Measurements from ENCODE around the gene PRDM16. TPM values are rescaled to one million over a fixed set of nuclear protein-coding genes. Genes with fewer than 3 reads are reported as not detected.

Gene PRDM16
- total RNA-seq, 2 experiments from 2014 or later: not detected

DNA sequence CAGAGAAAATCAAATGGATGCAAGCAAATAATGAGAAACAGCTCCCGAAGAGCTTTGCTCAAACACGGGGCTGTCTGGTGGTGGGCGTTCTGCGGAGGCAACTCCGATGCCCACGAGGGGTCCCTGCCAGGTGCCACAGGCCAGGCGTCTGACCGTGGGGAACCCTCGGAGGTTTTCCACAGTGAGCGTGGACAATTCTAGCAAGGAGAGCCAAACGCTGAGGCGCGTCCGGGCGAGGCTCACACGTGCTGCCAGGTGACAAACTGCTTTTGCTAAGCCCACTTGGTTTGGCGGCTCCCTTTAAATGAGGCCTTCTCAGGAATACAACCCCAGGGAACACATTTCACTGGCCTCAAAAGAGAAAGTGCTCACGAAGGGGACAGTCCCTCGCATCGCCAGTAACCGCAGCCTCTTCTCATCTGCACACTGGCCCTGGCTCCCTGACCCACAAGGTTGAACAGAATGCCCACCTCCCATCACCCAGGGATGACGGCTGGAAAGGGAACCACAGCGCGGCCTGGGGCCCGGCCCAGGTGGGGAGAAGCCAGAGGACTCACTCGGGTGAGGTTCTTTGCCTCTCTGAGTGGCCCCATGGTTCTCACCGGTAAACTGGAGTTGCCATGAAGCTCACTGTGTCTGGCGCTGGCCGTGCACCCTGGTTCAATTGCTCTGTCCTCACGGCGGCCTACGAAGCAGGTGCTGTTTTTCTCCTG lies 97.4 kb downstream of the PRDM16 start:
- no peaks in the 10 kb centered on the region for H3K9me2 ChIP-seq (ENCODE audit: insufficient read depth, low read length)

GRCh38 chr1:3167255-3167654 lies 98.3 kb downstream of the PRDM16 start:
- CTCF ChIA-PET (ENCODE audit: unreplicated experiment): no interaction called here
- intact Hi-C loops (cut with micrococcal nuclease; ENCODE audit: unreplicated experiment): no loop called here
- BruUV-seq (replicated peaks): no TSS peak

More for the DNA sequence above, 97.4 kb downstream of the PRDM16 start:
- CTCF ChIA-PET (ENCODE audit: unreplicated experiment): no interaction called here
- Histone ChIP-seq H3K36me3 (ENCODE audit: insufficient read depth, low read length) (no peaks in the 10 kb centered on the region), H3K9me3 (ENCODE audit: low read length) (no peaks in the 10 kb centered on the region), H3K4me2 (ENCODE audit: low read length) (no peak overlapping the region), H3K4me1 (ENCODE audit: insufficient read depth, low read length, poor library complexity, severe bottlenecking) (no peaks in the 10 kb centered on the region), H2AFZ (ENCODE audit: low read length) (no peak overlapping the region), H3K4me3 (ENCODE audit: low read depth, low read length, poor library complexity, severe bottlenecking) (no peak overlapping the region), H3K27ac (ENCODE audit: low read depth, low read length, poor library complexity, severe bottlenecking) (no peak overlapping the region), H3K79me2 (ENCODE audit: insufficient read depth, low read depth, low read length) (no peaks in the 10 kb centered on the region), H4K20me1 (ENCODE audit: insufficient read depth, low read length) (no peaks in the 10 kb centered on the region)
- TF ChIP-seq, protein P1, sequence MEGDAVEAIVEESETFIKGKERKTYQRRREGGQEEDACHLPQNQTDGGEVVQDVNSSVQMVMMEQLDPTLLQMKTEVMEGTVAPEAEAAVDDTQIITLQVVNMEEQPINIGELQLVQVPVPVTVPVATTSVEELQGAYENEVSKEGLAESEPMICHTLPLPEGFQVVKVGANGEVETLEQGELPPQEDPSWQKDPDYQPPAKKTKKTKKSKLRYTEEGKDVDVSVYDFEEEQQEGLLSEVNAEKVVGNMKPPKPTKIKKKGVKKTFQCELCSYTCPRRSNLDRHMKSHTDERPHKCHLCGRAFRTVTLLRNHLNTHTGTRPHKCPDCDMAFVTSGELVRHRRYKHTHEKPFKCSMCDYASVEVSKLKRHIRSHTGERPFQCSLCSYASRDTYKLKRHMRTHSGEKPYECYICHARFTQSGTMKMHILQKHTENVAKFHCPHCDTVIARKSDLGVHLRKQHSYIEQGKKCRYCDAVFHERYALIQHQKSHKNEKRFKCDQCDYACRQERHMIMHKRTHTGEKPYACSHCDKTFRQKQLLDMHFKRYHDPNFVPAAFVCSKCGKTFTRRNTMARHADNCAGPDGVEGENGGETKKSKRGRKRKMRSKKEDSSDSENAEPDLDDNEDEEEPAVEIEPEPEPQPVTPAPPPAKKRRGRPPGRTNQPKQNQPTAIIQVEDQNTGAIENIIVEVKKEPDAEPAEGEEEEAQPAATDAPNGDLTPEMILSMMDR (conservative IDR thresholded peaks at IDR 0.05; ENCODE audit: low read length): no peak
- no peak for TF ChIP-seq EZH2phosphoT487 (IDR thresholded peaks at IDR 0.05; ENCODE audit: borderline replicate concordance, low read depth, low read length)
- BruUV-seq (replicated peaks): no TSS peak
- intact Hi-C loops (cut with micrococcal nuclease; ENCODE audit: unreplicated experiment): no loop called here
- DNase-seq (ENCODE audit: low spot score): no peak
- POLR2A ChIA-PET: no interaction called here

GRCh38 chr1:3168678-3169077 lies 99.7 kb downstream of the PRDM16 start:
- POLR2A ChIA-PET: no interaction called here
- BruUV-seq (replicated peaks): no TSS peak
- TF ChIP-seq, protein P1 (conservative IDR thresholded peaks at IDR 0.05; ENCODE audit: low read length): no peak
- no peak for TF ChIP-seq EZH2phosphoT487 (IDR thresholded peaks at IDR 0.05; ENCODE audit: borderline replicate concordance, low read depth, low read length)
- no peaks in the 10 kb centered on the region for H4K20me1 ChIP-seq (ENCODE audit: insufficient read depth, low read length)
- H3K79me2 ChIP-seq (ENCODE audit: insufficient read depth, low read depth, low read length): no peaks in the 10 kb centered on the region
- no peak overlapping the region for H3K4me2 ChIP-seq (ENCODE audit: low read length)
- CTCF ChIA-PET (ENCODE audit: unreplicated experiment): no interaction called here
- no peak overlapping the region for H3K27ac ChIP-seq (ENCODE audit: low read depth, low read length, poor library complexity, severe bottlenecking)
- no peaks in the 10 kb centered on the region for H3K9me3 ChIP-seq (ENCODE audit: low read length)
- intact Hi-C loops (cut with micrococcal nuclease; ENCODE audit: unreplicated experiment): no loop called here
- no peaks in the 10 kb centered on the region for H3K4me1 ChIP-seq (ENCODE audit: insufficient read depth, low read length, poor library complexity, severe bottlenecking)
- DNase-seq (ENCODE audit: low spot score): no peak
- H3K36me3 ChIP-seq (ENCODE audit: insufficient read depth, low read length): no peaks in the 10 kb centered on the region
- no peak overlapping the region for H2AFZ ChIP-seq (ENCODE audit: low read length)
- H3K4me3 ChIP-seq (ENCODE audit: low read depth, low read length, poor library complexity, severe bottlenecking): no peak overlapping the region
- no peaks in the 10 kb centered on the region for H3K9me2 ChIP-seq (ENCODE audit: insufficient read depth, low read length)

More at GRCh38 chr1:3167255-3167654, 98.3 kb downstream of the PRDM16 start:
- POLR2A ChIA-PET: no interaction called here
- Histone ChIP-seq H2AFZ (ENCODE audit: low read length) (no peak overlapping the region), H3K27ac (ENCODE audit: low read depth, low read length, poor library complexity, severe bottlenecking) (no peak overlapping the region), H3K9me3 (ENCODE audit: low read length) (no peaks in the 10 kb centered on the region), H3K4me2 (ENCODE audit: low read length) (no peak overlapping the region), H3K9me2 (ENCODE audit: insufficient read depth, low read length) (no peaks in the 10 kb centered on the region), H3K4me1 (ENCODE audit: insufficient read depth, low read length, poor library complexity, severe bottlenecking) (no peaks in the 10 kb centered on the region), H3K79me2 (ENCODE audit: insufficient read depth, low read depth, low read length) (no peaks in the 10 kb centered on the region), H3K36me3 (ENCODE audit: insufficient read depth, low read length) (no peaks in the 10 kb centered on the region), H3K4me3 (ENCODE audit: low read depth, low read length, poor library complexity, severe bottlenecking) (no peak overlapping the region), H4K20me1 (ENCODE audit: insufficient read depth, low read length) (no peaks in the 10 kb centered on the region)
- no peak for TF ChIP-seq EZH2phosphoT487 (IDR thresholded peaks at IDR 0.05; ENCODE audit: borderline replicate concordance, low read depth, low read length)
- TF ChIP-seq, protein P1 (conservative IDR thresholded peaks at IDR 0.05; ENCODE audit: low read length): no peak
- no peak for DNase-seq (ENCODE audit: low spot score)
